ENCODE results near the gene PTEN. TPM values are rescaled to one million over a fixed set of nuclear protein-coding genes. Genes with fewer than 3 reads are reported as not detected.
"Not testable (repeated sequence)": the region's sequence is repeated elsewhere in the genome, so short reads cannot be mapped to it uniquely, and the experiment has no call there.

Gene PTEN
- total and polyA plus RNA-seq, 8 donors, result 26.2 to 374 (median 59.7) TPM

DNA sequence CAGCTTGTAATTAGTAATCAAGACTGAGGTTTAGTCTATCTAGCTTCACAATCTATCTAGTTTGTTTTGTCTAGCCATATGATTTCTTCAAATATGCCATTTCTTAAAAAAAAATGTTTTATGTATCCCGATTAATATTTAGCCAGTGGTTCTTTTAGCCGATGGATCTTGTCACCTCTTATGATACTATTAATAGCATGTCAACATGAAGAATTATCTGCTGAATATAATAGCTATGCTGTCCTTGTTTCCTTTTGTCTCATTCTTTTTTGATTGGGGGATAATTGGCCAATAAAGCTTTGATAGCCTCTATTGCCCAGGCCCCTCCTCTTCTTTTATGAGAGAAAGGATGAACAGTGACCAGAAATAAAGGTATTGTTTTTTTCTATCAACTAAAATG, 32.8 kb downstream of the PTEN start:
- H3K27me3 ChIP-seq, result no peaks in the 10 kb centered on the region
- no peak overlapping the region for H3K4me3 ChIP-seq
- H3K4me1 ChIP-seq, result peaks cover 5 to 49% (median 28%) of the 10 kb centered on the region in 4 donors
- no peaks in the 10 kb centered on the region for H3K9me3 ChIP-seq
- intact Hi-C loops (cut with DNase I; ENCODE audit: low total_unique reads), result no loop called here
- peaks cover 3 to 24% (median 11%) of the 10 kb centered on the region in 4 donors for H3K36me3 ChIP-seq
- no peak for TF ChIP-seq EP300 (IDR thresholded peaks at IDR 0.05)
- no peak for TF ChIP-seq CTCF (IDR thresholded peaks at IDR 0.05)
- no peak for DNase-seq
- 42 to 63% (median 53%) methylated on average over 2 of the region's 2 CpGs for WGBS, 5 donors
- H3K27ac ChIP-seq, result peak overlapping the region in 1 of 5 donors; percentile 7

DNA sequence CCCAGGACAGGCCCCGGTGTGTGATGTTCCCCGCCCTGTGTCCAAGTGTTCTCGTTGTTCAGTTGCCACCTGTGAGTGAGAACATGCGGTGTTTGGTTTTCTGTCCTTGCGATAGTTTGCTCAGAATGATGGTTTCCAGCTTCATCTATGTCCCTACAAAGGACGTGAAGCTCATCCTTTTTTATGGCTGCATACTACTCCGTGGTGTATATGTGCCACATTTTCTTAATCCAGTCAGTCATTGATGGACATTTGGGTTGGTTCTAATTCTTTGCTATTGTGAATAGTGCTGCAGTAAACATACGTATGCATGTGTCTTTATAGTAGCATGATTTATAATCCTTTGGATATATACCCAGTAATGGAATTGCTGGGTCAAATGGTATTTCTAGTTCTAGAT, 34.5 kb downstream of the PTEN start:
- DNase-seq; intact Hi-C loops (cut with DNase I; ENCODE audit: low total_unique reads); H3K27me3 ChIP-seq; H3K9me3 ChIP-seq; H3K4me3 ChIP-seq; H3K27ac ChIP-seq: not testable (repeated sequence)
- 97 to 100% (median 98%) methylated on average over 8 of the region's 8 CpGs for WGBS, 5 donors
- H3K4me1 ChIP-seq, result peaks cover 5 to 37% (median 22%) of the 10 kb centered on the region in 4 donors
- peaks cover 4 to 34% (median 25%) of the 10 kb centered on the region in 4 donors for H3K36me3 ChIP-seq

DNA sequence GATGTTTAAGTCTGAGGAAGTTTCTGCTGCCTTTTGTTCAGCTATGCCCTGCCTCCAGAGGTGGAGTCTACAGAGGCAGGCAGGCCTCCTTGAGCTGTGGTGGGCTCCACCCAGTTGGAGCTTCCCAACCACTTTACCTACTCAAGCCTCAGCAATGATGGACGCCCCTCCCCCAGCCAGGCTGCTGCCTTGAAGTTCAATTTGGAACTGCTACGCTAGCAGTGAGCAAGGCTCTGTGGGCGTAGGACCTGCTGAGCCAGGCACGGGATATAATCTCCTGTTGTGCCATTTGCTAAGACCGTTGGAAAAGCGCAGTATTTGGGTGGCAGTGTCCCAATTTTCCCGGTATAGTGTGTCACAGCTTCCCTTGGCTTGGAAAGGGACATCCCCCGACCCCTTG, 40.0 kb downstream of the PTEN start:
- 83 to 98% (median 97%) methylated on average over 8 of the region's 8 CpGs for WGBS, 5 donors
- H3K4me1 ChIP-seq, result peaks cover 0 to 31% (median 9%) of the 10 kb centered on the region in 4 donors
- peaks cover 0 to 14% (median 11%) of the 10 kb centered on the region in 4 donors for H3K9me3 ChIP-seq
- H3K27ac ChIP-seq; intact Hi-C loops (cut with DNase I; ENCODE audit: low total_unique reads); H3K27me3 ChIP-seq; DNase-seq; H3K4me3 ChIP-seq: not testable (repeated sequence)
- H3K36me3 ChIP-seq, result peaks cover 10 to 38% (median 33%) of the 10 kb centered on the region in 4 donors

DNA sequence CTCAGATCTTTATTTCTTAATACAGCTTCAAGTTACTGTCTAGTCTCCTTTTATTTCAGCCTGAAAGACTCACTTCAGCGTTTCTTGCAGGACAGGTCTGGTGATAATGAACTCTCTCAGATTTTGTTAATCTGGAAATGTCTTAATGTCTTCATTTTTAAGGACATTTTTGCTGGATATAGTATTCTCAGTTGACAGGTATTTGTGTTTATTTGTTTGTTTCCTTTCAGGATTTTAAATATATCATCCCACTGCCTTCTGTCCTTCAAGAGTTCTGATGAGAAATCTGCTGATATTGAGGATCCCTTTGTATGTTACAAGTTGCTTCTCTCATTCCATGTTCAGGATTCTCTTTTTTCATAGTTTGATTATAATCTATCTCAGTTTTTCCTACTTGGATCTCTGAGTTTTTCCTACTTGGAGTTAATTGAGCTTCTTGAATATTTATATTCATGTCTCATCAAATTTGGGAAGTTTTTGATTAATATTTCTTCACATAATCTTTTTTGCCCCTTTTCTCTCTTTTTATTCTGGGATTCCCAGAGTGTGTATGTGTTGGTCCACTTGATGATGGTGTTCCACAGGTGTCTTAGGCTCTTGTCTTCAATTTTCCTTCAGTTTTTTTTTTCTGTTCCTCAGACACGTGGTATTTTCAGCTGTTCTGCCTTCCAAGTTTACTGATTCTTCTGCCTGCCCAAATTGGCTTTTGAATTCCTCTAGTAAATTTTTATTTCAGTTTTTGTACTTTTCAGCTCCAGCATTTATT, 49.9 kb downstream of the PTEN start:
- Histone ChIP-seq H3K9me3 (peaks cover 0 to 21% (median 9%) of the 10 kb centered on the region in 4 donors), H3K4me1 (peaks cover 9 to 38% (median 19%) of the 10 kb centered on the region in 4 donors), H3K27me3 (no peaks in the 10 kb centered on the region), H3K27ac (no peak overlapping the region), H3K36me3 (peaks cover 0 to 46% (median 28%) of the 10 kb centered on the region in 4 donors), H3K4me3 (no peak overlapping the region)
- peak in 1 of 2 donors; percentile 35 for DNase-seq
- TF ChIP-seq POLR2A (IDR thresholded peaks at IDR 0.05), result no peak
- TF ChIP-seq EP300 (IDR thresholded peaks at IDR 0.05), result no peak
- no peak for TF ChIP-seq POLR2AphosphoS5 (IDR thresholded peaks at IDR 0.05)
- TF ChIP-seq CTCF (IDR thresholded peaks at IDR 0.05), result no peak
- intact Hi-C loops (cut with DNase I; ENCODE audit: low total_unique reads), result no loop called here
- WGBS, 5 donors, result 88 to 98% (median 96%) methylated on average over 2 of the region's 2 CpGs

DNA sequence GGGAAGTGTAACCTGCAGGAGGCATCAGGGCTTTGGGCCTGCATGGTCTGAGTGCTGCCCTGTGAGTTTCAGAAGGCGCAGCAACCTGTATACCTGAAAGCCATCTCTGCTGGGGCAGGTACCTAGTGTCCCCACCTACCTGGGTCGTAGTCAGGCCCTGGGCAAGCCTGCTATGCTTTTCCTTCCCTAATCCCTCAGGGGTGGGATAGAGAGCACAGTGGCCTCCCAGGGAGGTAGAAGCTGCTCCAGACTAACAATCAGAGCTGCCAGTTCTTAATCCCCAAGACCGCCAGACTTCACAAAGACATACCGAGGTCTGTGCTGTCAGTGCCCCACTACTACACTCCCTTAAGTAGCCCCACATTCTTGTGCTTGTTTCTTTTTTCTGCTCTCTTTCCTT, 52.0 kb downstream of the PTEN start:
- Histone ChIP-seq H3K27me3 (no peaks in the 10 kb centered on the region), H3K4me3 (no peak overlapping the region), H3K27ac (peak overlapping the region in 1 of 5 donors; percentile 44), H3K4me1 (peaks cover 9 to 52% (median 32%) of the 10 kb centered on the region in 4 donors), H3K36me3 (peaks cover 0 to 44% (median 26%) of the 10 kb centered on the region in 4 donors), H3K9me3 (peaks cover 0 to 21% (median 9%) of the 10 kb centered on the region in 4 donors)
- no peak for DNase-seq
- intact Hi-C loops (cut with DNase I; ENCODE audit: low total_unique reads), result no loop called here
- WGBS, 5 donors, result 83 to 92% (median 89%) methylated on average over 4 of the region's 4 CpGs
- no peak for TF ChIP-seq CTCF (IDR thresholded peaks at IDR 0.05)
- TF ChIP-seq EP300 (IDR thresholded peaks at IDR 0.05), result no peak
- TF ChIP-seq POLR2A (IDR thresholded peaks at IDR 0.05), result no peak
- no peak for TF ChIP-seq POLR2AphosphoS5 (IDR thresholded peaks at IDR 0.05)

All from stomach (tissue), 9 donors.